ENCODE results near the gene PIK3R5.

- TF ChIP-seq, protein P1, sequence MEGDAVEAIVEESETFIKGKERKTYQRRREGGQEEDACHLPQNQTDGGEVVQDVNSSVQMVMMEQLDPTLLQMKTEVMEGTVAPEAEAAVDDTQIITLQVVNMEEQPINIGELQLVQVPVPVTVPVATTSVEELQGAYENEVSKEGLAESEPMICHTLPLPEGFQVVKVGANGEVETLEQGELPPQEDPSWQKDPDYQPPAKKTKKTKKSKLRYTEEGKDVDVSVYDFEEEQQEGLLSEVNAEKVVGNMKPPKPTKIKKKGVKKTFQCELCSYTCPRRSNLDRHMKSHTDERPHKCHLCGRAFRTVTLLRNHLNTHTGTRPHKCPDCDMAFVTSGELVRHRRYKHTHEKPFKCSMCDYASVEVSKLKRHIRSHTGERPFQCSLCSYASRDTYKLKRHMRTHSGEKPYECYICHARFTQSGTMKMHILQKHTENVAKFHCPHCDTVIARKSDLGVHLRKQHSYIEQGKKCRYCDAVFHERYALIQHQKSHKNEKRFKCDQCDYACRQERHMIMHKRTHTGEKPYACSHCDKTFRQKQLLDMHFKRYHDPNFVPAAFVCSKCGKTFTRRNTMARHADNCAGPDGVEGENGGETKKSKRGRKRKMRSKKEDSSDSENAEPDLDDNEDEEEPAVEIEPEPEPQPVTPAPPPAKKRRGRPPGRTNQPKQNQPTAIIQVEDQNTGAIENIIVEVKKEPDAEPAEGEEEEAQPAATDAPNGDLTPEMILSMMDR (IDR thresholded peaks at IDR 0.05) = no peak
- no peak for TF ChIP-seq POLR2A (IDR thresholded peaks at IDR 0.05)
Observed at GRCh38 chr17:8946071-8946470, 19.4 kb downstream of the PIK3R5 start.

Data from heart left ventricle (tissue), 13 donors.